HEK293 (cell line): ENCODE results near the gene ITPKB.

Experiments used
- CTCF ChIA-PET: fragments of 350-600 bp; formaldehyde crosslinking; extraction: SDS; loops from one replicate; lab custom pipeline; 2021; ENCODE audit warnings: antibody characterized with exemption; lab: Yijun Ruan, JAX
- POLR2A ChIA-PET: fragments of 300-600 bp; formaldehyde crosslinking; extraction: SDS; loops from one replicate; lab custom pipeline; 2020; ENCODE audit warnings: antibody characterized with exemption, inconsistent platforms; lab: Yijun Ruan, JAX
- H3K27ac ChIP-seq: fragments of 200-500 bp; sonication (Bioruptor generic); 2 replicates; pipeline ENCODE4 v1.5.1; 2014; ENCODE audit warnings: low read depth, low read length, control low read depth, inconsistent platforms; ENCODE audit errors: extremely low read depth
- H3K36me3 ChIP-seq, 2 experiments: fragments of 200-500 bp in 1 of 2; sonication (Bioruptor generic) in 1 of 2; 1 replicate in 1 of 2; 2 replicates in 1 of 2; pipeline ENCODE4 v1.5.1; 2014 to 2017; ENCODE audit warnings: inconsistent platforms in 2 of 2, low read length in 2 of 2; ENCODE audit not compliant: control insufficient read depth in 2 of 2, insufficient read depth in 1 of 2
- H3K4me1 ChIP-seq: fragments of 200-500 bp; sonication (Bioruptor generic); 2 replicates; pipeline ENCODE4 v1.5.1; 2014; ENCODE audit warnings: mild to moderate bottlenecking, low read length, inconsistent platforms; ENCODE audit not compliant: control insufficient read depth, insufficient read depth
- H3K4me3 ChIP-seq: 2 replicates; pipeline ENCODE4 v1.5.1; 2011; ENCODE audit warnings: low read depth, mild to moderate bottlenecking, control low read depth, low read length, moderate library complexity
- H3K9me3 ChIP-seq: fragments of 200-500 bp; sonication (Bioruptor generic); 2 replicates; pipeline ENCODE4 v1.5.1; 2014; ENCODE audit warnings: low read depth, low read length, inconsistent platforms; ENCODE audit not compliant: control insufficient read depth, insufficient read depth
- BCL11B ChIP-seq: fragments of 450-650 bp; formaldehyde crosslinking; IDR thresholded peaks from 2 replicates; pipeline ENCODE4 v1.5.1; 2016; ENCODE audit warnings: low read depth, missing biosample characterization, missing genetic modification characterization
- EGR2 ChIP-seq: fragments of 450-650 bp; formaldehyde crosslinking; IDR thresholded peaks from 2 replicates; pipeline ENCODE4 v1.5.1; 2016; ENCODE audit warnings: low read depth, missing biosample characterization, missing genetic modification characterization
- KLF8 ChIP-seq: fragments of 450-650 bp; formaldehyde crosslinking; IDR thresholded peaks from 2 replicates; pipeline ENCODE4 v1.5.1; 2016; ENCODE audit warnings: missing biosample characterization, missing genetic modification characterization
- ZBTB1 ChIP-seq: fragments of 450-650 bp; formaldehyde crosslinking; IDR thresholded peaks from 2 replicates; pipeline ENCODE4 v1.5.1; 2016; ENCODE audit warnings: missing biosample characterization, missing genetic modification characterization
- ZBTB48 ChIP-seq: fragments of 450-650 bp; formaldehyde crosslinking; IDR thresholded peaks from 2 replicates; pipeline ENCODE4 v1.5.1; 2016; ENCODE audit warnings: missing biosample characterization, missing genetic modification characterization
- ZBTB7A ChIP-seq: fragments of 450-650 bp; formaldehyde crosslinking; IDR thresholded peaks from 2 replicates; pipeline ENCODE4 v1.5.1; 2016; ENCODE audit warnings: low read depth, missing biosample characterization, missing genetic modification characterization
- ZFP41 ChIP-seq: fragments of 450-650 bp; formaldehyde crosslinking; IDR thresholded peaks from 2 replicates; pipeline ENCODE4 v1.5.1; 2016; ENCODE audit warnings: missing biosample characterization, missing genetic modification characterization, borderline replicate concordance
- ZNF16 ChIP-seq: fragments of 450-650 bp; formaldehyde crosslinking; IDR thresholded peaks from 2 replicates; pipeline ENCODE4 v1.5.1; 2016; ENCODE audit warnings: low read depth, missing biosample characterization, missing genetic modification characterization
- ZNF174 ChIP-seq: fragments of 450-650 bp; formaldehyde crosslinking; IDR thresholded peaks from 2 replicates; pipeline ENCODE4 v1.5.0; 2017; ENCODE audit warnings: missing biosample characterization, mild to moderate bottlenecking, missing genetic modification characterization
- ZNF211 ChIP-seq: fragments of 450-650 bp; formaldehyde crosslinking; IDR thresholded peaks from 2 replicates; pipeline ENCODE4 v1.5.1; 2016; ENCODE audit warnings: low read depth, missing biosample characterization, missing genetic modification characterization
- ZNF214 ChIP-seq: fragments of 450-650 bp; formaldehyde crosslinking; IDR thresholded peaks from 2 replicates; pipeline ENCODE4 v1.5.1; 2017; ENCODE audit warnings: missing biosample characterization, mild to moderate bottlenecking, missing genetic modification characterization, borderline replicate concordance
- ZNF426 ChIP-seq: fragments of 450-650 bp; formaldehyde crosslinking; IDR thresholded peaks from 2 replicates; pipeline ENCODE4 v1.5.1; 2017; ENCODE audit warnings: missing biosample characterization, missing genetic modification characterization, mild to moderate bottlenecking, inconsistent platforms, moderate library complexity
- ZNF473 ChIP-seq: fragments of 450-650 bp; formaldehyde crosslinking; IDR thresholded peaks from 2 replicates; pipeline ENCODE4 v1.5.1; 2017; ENCODE audit warnings: missing biosample characterization, missing genetic modification characterization
- ZNF510 ChIP-seq: fragments of 450-650 bp; formaldehyde crosslinking; IDR thresholded peaks from 2 replicates; pipeline ENCODE4 v1.5.1; 2018; ENCODE audit warnings: mild to moderate bottlenecking, missing genetic modification characterization, missing biosample characterization; ENCODE audit not compliant: insufficient replicate concordance
- ZNF529 ChIP-seq: fragments of 450-650 bp; formaldehyde crosslinking; IDR thresholded peaks from 2 replicates; pipeline ENCODE4 v1.5.1; 2017; ENCODE audit warnings: missing genetic modification characterization, missing biosample characterization; ENCODE audit not compliant: insufficient replicate concordance
- ZNF548 ChIP-seq: fragments of 450-650 bp; formaldehyde crosslinking; IDR thresholded peaks from 2 replicates; pipeline ENCODE4 v1.5.1; 2016; ENCODE audit warnings: missing biosample characterization, missing genetic modification characterization
- ZNF561 ChIP-seq: fragments of 450-650 bp; IDR thresholded peaks from 2 replicates; pipeline ENCODE4 v1.5.1; 2018; ENCODE audit warnings: missing biosample characterization, missing genetic modification characterization, borderline replicate concordance
- ZNF585B ChIP-seq: fragments of 450-650 bp; formaldehyde crosslinking; IDR thresholded peaks from 2 replicates; pipeline ENCODE4 v1.5.1; 2016; ENCODE audit warnings: missing biosample characterization, missing genetic modification characterization
- ZNF777 ChIP-seq: fragments of 450-650 bp; formaldehyde crosslinking; IDR thresholded peaks from 2 replicates; pipeline ENCODE4 v1.5.1; 2017; ENCODE audit warnings: missing biosample characterization, missing genetic modification characterization, borderline replicate concordance
- TF ChIP-seq, protein P1 (sequence below): fragments of 450-650 bp; formaldehyde crosslinking; IDR thresholded peaks from 2 replicates; pipeline ENCODE4 v1.5.1; 2016; ENCODE audit warnings: missing biosample characterization, missing genetic modification characterization
- TF ChIP-seq, protein P2 (sequence below): fragments of 450-650 bp; formaldehyde crosslinking; IDR thresholded peaks from 2 replicates; pipeline ENCODE4 v1.5.1; 2016; ENCODE audit warnings: missing biosample characterization, missing genetic modification characterization
- TF ChIP-seq, protein P3 (sequence below): fragments of 450-650 bp; formaldehyde crosslinking; IDR thresholded peaks from 2 replicates; pipeline ENCODE4 v1.5.1; 2016; ENCODE audit warnings: missing biosample characterization, missing genetic modification characterization
- TF ChIP-seq, protein P4 (sequence below): fragments of 450-650 bp; formaldehyde crosslinking; IDR thresholded peaks from 2 replicates; pipeline ENCODE4 v1.5.1; 2016; ENCODE audit warnings: missing biosample characterization, missing genetic modification characterization

The ITPKB gene

DNA sequence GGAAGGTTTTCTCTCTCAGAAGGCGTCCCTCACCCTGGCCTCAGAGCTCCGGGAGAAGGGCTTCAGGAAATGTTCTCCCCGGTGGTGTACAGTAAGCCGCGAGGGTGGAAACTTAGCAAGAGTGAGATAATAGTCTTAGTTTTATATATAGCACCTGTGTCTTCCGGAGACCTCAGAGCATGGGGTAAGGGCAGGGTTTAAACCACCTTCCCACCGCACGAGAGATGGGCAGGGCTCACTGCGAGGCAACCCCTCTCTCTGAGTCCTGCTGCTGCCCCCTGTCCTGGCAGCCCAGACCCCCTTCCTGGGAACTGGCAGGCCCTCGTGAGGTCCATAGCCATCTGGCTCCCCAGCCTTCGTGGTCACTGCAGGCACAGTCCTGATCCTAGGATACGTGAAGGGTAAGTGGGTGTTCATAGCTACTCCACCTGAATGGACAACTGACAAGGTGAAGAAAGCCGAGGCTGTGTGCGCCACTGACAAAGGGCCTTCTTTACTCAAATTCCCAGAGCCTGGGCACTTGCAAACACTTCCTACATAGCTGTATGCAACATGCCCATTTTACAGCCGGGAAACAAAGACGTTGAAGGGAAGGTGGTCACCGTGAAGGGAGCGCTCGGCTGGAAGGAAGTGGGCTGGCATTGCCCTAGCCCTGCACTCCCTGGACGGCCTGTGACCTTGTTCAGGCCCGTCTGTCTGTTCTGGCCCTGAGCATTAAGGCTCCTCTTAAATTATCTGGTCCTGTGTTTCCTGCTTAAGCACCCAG lies 26.9 kb downstream of the ITPKB start:
- H3K36me3 ChIP-seq = no peaks in the 10 kb centered on the region
- TF ChIP-seq, protein P1, sequence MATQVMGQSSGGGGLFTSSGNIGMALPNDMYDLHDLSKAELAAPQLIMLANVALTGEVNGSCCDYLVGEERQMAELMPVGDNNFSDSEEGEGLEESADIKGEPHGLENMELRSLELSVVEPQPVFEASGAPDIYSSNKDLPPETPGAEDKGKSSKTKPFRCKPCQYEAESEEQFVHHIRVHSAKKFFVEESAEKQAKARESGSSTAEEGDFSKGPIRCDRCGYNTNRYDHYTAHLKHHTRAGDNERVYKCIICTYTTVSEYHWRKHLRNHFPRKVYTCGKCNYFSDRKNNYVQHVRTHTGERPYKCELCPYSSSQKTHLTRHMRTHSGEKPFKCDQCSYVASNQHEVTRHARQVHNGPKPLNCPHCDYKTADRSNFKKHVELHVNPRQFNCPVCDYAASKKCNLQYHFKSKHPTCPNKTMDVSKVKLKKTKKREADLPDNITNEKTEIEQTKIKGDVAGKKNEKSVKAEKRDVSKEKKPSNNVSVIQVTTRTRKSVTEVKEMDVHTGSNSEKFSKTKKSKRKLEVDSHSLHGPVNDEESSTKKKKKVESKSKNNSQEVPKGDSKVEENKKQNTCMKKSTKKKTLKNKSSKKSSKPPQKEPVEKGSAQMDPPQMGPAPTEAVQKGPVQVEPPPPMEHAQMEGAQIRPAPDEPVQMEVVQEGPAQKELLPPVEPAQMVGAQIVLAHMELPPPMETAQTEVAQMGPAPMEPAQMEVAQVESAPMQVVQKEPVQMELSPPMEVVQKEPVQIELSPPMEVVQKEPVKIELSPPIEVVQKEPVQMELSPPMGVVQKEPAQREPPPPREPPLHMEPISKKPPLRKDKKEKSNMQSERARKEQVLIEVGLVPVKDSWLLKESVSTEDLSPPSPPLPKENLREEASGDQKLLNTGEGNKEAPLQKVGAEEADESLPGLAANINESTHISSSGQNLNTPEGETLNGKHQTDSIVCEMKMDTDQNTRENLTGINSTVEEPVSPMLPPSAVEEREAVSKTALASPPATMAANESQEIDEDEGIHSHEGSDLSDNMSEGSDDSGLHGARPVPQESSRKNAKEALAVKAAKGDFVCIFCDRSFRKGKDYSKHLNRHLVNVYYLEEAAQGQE = no peak
- TF ChIP-seq ZNF426 (tag by site-specific recombination) (no peak), EGR2 (tag by site-specific recombination) (no peak), ZNF561 (tag by site-specific recombination) (no peak), ZNF777 (tag by site-specific recombination) (no peak), ZBTB1 (tag by site-specific recombination) (no peak), ZNF174 (tag by site-specific recombination) (no peak), ZNF473 (tag by site-specific recombination) (no peak)
- TF ChIP-seq, protein P2, sequence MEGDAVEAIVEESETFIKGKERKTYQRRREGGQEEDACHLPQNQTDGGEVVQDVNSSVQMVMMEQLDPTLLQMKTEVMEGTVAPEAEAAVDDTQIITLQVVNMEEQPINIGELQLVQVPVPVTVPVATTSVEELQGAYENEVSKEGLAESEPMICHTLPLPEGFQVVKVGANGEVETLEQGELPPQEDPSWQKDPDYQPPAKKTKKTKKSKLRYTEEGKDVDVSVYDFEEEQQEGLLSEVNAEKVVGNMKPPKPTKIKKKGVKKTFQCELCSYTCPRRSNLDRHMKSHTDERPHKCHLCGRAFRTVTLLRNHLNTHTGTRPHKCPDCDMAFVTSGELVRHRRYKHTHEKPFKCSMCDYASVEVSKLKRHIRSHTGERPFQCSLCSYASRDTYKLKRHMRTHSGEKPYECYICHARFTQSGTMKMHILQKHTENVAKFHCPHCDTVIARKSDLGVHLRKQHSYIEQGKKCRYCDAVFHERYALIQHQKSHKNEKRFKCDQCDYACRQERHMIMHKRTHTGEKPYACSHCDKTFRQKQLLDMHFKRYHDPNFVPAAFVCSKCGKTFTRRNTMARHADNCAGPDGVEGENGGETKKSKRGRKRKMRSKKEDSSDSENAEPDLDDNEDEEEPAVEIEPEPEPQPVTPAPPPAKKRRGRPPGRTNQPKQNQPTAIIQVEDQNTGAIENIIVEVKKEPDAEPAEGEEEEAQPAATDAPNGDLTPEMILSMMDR = no peak
- TF ChIP-seq, all 188 proteins: peak for 0

DNA sequence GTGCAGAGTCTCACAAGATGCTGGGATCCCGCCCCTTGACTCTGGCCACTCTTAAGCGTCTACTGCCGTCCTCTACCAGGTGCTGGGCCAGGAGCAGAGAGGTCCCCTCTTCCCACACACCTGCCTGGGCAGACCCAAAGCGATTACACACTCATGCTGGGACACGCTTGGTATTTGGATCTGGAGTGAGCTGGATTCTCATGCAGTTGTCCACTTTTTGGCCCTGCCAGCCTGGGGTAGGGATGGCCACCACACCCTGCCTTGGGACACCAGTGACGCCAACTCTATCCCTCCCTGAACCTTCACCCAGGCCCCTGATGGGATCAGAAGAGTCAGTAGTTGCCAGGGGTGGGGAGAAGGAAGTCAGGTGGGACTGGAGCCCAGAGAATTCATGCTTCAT lies 28.6 kb downstream of the ITPKB start:
- no peak overlapping the region; the same call in 1 of the 2 replicates for H3K27ac ChIP-seq
- ChIA-PET POLR2A (interaction anchor here (0.7 kb wide), 1 partner anchor 56 kb away, joined by 5 read pairs; no protein-coding TSS in a partner anchor), CTCF (interaction anchor here (0.6 to 2.3 kb wide), 19 partner anchors 8 to 1561 kb away, joined by 3 to 12 read pairs (median 4); partner anchors contain the start of gene ITPKB)
- H3K9me3 ChIP-seq = no peaks in the 10 kb centered on the region
- H3K36me3 ChIP-seq = no peaks in the 10 kb centered on the region
- no peak overlapping the region for H3K4me3 ChIP-seq
- no peak for TF ChIP-seq KLF8 (tag by site-specific recombination)
- TF ChIP-seq, protein P3, sequence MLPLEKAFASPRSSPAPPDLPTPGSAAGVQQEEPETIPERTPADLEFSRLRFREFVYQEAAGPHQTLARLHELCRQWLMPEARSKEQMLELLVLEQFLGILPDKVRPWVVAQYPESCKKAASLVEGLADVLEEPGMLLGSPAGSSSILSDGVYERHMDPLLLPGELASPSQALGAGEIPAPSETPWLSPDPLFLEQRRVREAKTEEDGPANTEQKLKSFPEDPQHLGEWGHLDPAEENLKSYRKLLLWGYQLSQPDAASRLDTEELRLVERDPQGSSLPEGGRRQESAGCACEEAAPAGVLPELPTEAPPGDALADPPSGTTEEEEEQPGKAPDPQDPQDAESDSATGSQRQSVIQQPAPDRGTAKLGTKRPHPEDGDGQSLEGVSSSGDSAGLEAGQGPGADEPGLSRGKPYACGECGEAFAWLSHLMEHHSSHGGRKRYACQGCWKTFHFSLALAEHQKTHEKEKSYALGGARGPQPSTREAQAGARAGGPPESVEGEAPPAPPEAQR (tag by site-specific recombination) = no peak
- TF ChIP-seq ZFP41 = no peak
- TF ChIP-seq ZNF510 (tag by site-specific recombination) = no peak
- no peak for TF ChIP-seq ZNF548 (tag by site-specific recombination)
- TF ChIP-seq ZNF529 (tag by site-specific recombination) = no peak
- TF ChIP-seq ZBTB7A (tag by site-specific recombination) = no peak
- no peak for TF ChIP-seq ZNF211
- no peak for TF ChIP-seq BCL11B (tag by site-specific recombination)
- TF ChIP-seq ZNF585B (tag by site-specific recombination) = no peak
- TF ChIP-seq, protein P4, sequence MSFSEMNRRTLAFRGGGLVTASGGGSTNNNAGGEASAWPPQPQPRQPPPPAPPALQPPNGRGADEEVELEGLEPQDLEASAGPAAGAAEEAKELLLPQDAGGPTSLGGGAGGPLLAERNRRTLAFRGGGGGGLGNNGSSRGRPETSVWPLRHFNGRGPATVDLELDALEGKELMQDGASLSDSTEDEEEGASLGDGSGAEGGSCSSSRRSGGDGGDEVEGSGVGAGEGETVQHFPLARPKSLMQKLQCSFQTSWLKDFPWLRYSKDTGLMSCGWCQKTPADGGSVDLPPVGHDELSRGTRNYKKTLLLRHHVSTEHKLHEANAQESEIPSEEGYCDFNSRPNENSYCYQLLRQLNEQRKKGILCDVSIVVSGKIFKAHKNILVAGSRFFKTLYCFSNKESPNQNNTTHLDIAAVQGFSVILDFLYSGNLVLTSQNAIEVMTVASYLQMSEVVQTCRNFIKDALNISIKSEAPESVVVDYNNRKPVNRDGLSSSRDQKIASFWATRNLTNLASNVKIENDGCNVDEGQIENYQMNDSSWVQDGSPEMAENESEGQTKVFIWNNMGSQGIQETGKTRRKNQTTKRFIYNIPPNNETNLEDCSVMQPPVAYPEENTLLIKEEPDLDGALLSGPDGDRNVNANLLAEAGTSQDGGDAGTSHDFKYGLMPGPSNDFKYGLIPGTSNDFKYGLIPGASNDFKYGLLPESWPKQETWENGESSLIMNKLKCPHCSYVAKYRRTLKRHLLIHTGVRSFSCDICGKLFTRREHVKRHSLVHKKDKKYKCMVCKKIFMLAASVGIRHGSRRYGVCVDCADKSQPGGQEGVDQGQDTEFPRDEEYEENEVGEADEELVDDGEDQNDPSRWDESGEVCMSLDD (tag by site-specific recombination) = no peak
- no peak for TF ChIP-seq ZNF214 (tag by site-specific recombination)
- no peak for TF ChIP-seq ZBTB48 (tag by site-specific recombination)
- no peak for TF ChIP-seq ZNF16 (tag by site-specific recombination)
- H3K4me1 ChIP-seq = peaks cover 15% of the 10 kb centered on the region

More for the DNA sequence above, 26.9 kb downstream of the ITPKB start:
- no peak overlapping the region for H3K4me3 ChIP-seq
- no peak overlapping the region for H3K27ac ChIP-seq
- no peaks in the 10 kb centered on the region for H3K9me3 ChIP-seq
- ChIA-PET POLR2A (no interaction called here), CTCF (interaction anchor here (0.6 to 2.3 kb wide), 13 partner anchors 11 to 129 kb away, joined by 3 to 12 read pairs (median 3); partner anchors contain the start of gene ITPKB)
- H3K4me1 ChIP-seq = peaks cover 10% of the 10 kb centered on the region
